ENCODE data around the gene TEX2.

GRCh38 chr17:64134216-64134970 lies 128.7 kb downstream of the TEX2 start:
- TF ChIP-seq CTCF (IDR thresholded peaks at IDR 0.05; ENCODE audit: poor library complexity) (no peak), EZH2phosphoT487 (IDR thresholded peaks at IDR 0.05; ENCODE audit: low read depth, severe bottlenecking, unreplicated experiment) (no peak), EZH2 (IDR thresholded peaks at IDR 0.05; ENCODE audit: borderline replicate concordance) (no peak)
